ENCODE measurements around the gene MYT1.
"Not testable (repeated sequence)": the region's sequence is repeated elsewhere in the genome, so short reads cannot be mapped to it uniquely, and the experiment has no call there.

MYT1 gene

DNA sequence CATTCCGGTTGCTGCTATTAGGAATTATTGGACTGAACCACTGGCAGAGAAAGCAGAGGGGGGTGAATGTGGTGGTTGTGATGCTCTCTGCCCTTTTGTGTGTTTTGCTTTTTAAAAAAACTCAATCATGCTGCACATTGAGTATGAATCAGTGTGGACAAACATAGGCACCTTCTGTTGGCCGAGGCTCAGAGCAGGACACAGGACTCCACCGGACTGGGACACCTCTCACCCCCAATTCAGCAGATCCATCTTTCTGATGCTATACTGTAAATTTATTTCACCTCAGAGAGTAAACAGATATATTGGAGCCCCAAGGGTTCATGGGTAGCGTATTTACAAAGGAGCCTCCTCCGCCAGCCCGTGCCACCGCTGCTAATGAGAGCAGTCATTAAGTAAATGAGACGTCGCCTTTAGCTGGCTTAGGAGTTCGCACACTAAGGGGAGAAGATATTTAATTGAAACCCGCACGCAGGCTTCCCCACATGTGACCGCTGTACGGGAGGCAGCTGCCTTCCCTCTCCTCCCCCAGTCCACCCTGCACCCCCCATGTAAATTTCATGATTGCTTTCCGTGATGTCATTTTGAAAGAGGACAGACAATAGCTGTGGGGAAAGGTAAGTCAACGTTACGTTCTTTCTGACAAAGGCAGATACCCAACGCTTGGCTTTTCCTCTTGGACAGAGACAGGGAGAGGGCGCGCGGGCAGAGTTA lies at the start of gene MYT1:
Gene MYT1, plus strand, starts transcription at position 330 of the 714 bp plus-strand sequence. CDS start 34,410 bp downstream, outside the sequence.
- no peak within 1 kb of the TSS for H3K4me3 ChIP-seq (ENCODE audit: low read depth, low read length)

DNA sequence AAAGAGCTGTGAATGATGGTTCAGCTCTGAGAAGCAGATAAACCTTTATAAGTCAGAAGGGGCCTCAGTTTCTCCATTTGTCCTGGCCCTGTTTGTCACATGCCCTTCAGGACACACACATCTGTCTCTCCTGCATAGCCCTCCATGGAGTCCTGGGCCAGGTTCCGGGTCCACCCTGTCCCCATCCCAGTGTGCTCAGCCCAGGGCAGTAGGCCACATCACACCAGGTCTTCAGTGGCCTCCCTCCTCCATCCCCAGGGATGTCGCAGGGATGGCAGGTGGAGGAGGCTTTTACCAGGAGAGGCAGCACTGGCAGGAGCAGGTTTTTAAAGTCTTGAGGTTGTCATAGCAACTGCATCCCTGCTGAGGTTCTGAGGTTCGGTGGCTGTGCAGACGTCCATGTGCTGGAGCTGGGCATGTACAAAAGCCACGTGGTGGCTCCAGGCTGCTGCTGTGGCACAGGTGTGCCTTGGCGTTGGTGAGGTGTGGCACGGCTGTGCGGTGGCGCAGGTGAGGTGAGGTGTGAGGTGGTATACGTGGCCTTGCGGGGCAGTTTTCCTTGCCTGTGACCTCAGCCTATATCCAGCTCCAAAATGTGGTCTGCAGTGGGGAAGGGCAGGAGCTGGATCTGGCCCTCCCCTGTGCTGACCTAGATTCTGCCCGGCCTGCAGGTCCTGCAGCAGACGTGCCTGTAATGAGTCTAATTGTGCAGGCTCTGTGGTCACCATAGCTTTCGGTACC lies 48.9 kb upstream of the MYT1 start:
- H3K4me3 ChIP-seq (ENCODE audit: low read depth, low read length): no peak overlapping the region

DNA sequence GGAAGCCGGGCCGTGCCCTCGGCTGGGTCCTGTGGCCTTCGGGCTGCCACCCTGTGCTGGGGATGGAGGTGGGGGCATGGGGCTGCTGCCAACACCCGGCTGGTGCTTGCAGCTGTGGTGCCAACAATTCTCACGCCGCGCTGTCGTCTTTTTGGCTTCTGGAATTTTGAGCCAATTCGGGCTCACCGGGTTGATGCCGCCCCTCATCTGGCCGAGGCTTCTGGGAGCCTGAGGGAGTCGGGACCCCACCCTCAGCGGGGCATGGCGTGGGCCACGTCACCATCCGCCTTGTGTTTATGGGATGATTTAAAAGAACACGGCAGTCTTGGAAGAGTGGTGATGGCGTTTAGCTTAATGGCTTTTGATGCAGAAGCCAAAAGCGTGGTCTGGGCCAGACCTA lies 48.2 kb upstream of the MYT1 start:
- H3K4me3 ChIP-seq (ENCODE audit: low read depth, low read length): no peak overlapping the region

DNA sequence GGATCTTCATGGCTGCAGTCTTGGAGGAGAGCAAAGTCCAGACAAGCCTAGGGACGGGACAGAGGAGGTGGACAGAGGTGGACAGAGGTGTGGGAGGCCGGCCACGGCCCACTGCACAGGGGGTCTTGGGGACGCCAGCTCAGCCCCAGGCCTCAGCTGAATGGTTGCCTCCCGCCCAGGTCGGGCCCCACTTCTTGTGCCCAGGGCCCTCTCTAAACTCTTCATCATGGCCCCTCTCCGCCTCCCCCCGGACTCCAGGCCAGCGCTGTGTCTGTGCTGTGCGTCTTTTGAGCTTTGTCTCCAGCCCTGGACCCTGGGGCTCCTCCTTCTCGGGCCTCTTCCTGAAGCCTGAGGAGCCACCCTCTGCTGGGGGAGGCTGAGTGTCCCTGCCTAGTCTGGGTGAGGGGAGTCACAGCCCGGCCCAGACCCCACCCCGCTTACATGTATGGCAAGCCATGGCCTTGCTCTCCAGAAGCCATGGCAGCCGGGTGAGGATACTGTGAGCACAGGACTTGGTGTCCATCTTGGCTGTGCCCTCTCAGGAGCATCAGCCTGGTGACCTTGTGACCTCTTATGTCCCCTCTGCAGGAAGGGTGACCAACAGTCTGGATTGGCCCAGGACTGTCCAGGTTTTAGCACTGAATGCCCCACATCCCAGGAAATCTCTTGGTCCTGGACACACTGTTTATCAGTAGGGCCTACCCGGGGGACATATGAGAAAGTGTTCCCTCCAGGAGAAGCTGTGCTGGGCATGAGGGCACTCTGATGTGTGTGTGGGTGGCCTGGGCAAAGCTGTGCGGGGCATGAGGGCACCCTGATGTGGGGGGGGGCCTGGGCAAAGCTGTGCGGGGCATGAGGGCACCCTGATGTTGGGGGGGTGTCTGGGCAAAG lies 47.5 kb upstream of the MYT1 start:
- H3K4me3 ChIP-seq (ENCODE audit: low read depth, low read length): no peak overlapping the region

DNA sequence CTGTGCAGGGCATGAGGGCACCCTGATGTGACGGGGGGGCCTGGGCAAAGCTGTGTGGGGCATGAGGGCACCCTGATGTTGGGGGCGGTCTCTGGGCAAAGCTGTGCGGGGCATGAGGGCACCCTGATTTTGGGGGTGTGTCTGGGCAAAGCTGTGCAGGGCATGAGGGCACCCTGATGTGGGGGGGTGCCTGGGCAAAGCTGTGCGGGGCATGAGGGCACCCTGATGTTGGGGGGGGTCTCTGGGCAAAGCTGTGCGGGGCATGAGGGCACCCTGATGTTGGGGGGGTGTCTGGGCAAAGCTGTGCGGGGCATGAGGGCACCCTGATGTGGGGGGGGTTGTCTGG lies 46.8 kb upstream of the MYT1 start:
- not testable (repeated sequence) for H3K4me3 ChIP-seq (ENCODE audit: low read depth, low read length)

DNA sequence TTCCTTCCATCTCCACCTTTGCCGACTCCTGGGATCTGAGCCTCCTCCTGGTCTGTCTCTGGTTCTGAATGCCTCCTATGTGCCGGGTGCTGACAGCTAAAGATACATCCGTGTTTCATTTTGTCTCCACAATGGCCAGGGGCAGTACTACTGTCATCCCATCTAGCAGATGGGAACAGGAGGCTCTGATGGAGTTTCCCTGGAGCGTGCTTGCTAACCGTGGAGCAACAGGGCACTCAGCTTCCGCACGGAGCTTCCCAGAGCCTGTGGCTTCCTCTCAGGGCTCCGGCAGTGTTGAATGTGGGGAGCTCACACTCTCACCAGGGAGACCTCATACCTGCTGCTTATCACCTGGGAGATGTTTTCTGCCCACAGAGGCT lies 45.0 kb upstream of the MYT1 start:
- no peak overlapping the region for H3K4me3 ChIP-seq (ENCODE audit: low read depth, low read length)

DNA sequence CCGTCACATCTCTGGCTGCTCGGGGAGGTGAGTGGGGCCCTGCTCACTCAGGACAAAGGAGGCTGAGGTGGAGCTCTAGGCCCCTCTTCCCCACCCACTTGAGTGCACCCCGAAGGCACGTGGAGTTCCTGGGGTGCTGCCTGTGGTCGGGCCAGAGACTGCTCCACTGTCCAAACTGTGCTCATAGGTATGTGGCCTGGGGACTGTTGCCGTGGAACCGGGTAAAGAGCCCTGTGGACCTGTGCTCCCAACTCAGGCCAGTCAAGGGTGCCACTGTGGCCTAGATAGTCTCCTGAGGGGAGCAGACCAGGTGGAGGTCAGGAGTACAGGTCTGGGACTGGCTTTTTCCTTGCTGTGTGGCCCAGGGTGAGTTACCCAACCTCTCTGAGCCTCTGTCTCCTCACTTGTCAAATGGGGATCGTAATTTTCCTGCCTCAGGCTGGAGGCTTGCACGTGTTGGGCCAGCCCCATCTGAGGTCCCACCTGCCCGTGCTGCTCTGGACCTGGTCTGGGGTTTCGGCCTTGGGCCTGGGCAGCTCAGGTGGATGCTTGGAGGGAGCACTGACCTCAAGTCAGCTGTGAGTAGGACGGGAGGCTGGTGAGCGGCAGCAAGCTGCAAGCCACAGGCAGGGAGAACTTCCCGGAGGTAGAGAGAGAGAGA lies 44.4 kb upstream of the MYT1 start:
- H3K4me3 ChIP-seq (ENCODE audit: low read depth, low read length): no peak overlapping the region

DNA sequence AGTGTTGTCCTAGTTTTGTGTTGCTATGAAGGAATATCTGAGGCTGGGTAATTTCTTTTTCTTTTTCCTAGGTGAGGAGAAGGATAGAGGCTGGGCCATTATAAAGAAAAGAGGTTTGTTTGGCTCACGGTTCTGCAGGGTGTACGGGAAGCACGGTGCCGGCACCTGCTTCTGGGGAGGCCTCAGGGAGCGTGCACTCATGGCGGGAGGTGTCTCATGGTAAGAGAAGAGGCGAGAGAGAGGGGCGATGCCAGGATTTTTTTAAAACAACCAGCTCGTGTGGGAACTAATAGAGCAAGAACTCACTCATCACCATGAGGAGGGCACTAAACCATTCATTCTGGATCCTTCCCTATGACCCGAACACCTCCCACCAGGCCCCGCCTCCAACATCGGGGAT lies 42.7 kb upstream of the MYT1 start:
- H3K4me3 ChIP-seq (ENCODE audit: low read depth, low read length): no peak overlapping the region

DNA sequence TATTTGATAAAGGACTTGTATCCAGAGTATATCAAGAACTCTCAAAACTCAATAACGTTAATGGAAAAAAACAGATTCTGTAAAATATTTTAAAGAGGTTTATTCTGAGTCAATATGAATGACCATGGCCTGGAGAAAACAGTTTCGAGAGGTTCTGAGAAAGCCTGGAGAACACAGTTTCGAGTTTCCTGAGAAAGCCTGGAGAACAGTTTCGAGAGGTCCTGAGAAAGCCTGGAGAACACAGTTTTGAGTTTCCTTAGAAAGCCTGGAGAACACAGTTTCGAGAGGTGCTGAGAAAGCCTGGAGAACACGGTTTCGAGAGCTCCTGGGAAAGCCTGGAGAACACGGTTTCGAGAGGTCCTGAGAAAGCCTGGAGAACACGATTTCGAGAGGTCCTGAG lies 41.3 kb upstream of the MYT1 start:
- not testable (repeated sequence) for H3K4me3 ChIP-seq (ENCODE audit: low read depth, low read length)

DNA sequence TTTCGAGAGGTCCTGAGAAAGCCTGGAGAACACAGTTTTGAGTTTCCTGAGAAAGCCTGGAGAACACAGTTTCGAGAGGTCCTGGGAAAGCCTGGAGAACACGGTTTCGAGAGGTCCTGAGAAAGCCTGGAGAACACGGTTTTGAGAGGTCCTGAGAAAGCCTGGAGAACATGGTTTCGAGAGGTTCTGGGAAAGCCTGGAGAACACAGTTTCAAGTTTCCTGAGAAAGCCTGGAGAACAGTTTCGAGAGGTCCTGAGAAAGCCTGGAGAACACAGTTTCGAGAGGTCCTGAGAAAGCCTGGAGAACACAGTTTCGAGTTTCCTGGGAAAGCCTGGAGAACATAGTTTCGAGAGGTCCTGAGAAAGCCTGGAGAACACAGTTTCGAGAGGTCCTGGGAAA lies 40.7 kb upstream of the MYT1 start:
- H3K4me3 ChIP-seq (ENCODE audit: low read depth, low read length): not testable (repeated sequence)

DNA sequence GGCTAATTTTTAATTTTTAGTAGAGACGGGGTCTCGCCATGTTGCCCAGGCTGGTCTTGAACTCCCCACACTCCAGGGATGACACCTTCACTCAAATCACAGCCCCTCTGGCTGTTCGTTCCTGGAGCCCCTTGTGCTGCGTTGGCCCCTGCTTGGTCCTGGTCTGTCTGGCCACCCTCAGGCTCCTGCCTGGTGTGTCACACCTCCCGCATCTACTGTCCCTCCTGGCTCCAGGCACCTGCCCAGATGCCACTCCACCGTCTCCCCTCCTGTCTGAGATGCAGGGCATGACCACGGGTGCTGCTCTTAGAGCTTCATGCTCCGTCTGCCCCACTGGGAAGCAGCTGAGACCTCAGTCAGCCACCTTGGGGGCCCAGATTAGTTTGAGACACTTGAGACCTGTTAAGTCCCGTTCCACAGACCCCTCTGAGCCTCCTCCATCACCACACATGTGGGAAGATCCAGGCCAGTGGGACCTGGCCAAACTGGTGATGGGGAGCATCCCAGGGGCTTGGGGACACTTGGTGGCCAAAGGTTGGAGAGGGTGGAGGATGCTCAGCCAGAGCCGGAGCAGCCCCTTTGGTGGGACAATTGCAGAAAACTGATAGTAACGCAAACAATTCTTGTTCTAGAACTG lies 35.0 kb upstream of the MYT1 start:
- H3K4me3 ChIP-seq (ENCODE audit: low read depth, low read length): no peak overlapping the region

DNA sequence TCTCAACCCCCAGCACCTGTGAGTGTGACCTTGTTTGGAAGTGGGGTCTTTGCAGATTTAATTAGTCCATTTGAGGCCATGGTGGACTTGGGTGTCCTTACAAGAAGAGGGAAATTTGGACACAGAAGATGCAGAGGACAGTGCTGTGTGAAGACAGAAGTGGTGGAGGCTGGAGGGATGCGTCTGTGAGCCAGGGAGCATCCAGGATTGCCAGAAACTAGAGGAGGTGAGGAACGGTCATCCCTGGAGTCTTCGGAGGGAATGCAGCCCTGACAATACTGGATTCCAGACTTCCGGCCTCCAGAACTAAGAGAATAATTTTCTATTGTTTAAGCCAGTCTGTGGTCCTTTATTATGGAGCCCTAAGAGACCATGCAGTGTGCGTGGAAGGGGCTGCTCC lies 34.0 kb upstream of the MYT1 start:
- no peak overlapping the region for H3K4me3 ChIP-seq (ENCODE audit: low read depth, low read length)

DNA sequence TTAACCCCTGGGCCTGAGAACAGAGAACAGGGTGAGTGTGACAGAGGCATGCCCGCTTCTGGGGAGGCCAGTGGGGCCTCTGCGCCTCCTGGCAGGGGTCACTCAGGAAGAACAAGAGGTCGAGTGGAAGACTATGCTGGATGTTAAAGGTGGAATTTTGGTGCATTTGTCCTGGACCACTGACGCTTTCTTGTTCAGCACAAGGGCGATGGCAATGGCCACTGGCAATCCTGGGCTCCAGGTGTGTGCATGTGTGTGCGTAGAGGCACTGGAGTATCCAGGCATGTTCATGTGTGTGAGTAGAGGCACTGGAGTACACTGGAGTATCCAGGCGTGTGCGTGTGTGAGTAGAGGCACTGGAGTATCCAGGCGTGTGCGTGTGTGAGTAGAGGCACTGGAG lies 33.4 kb upstream of the MYT1 start:
- no peak overlapping the region for H3K4me3 ChIP-seq (ENCODE audit: low read depth, low read length)

DNA sequence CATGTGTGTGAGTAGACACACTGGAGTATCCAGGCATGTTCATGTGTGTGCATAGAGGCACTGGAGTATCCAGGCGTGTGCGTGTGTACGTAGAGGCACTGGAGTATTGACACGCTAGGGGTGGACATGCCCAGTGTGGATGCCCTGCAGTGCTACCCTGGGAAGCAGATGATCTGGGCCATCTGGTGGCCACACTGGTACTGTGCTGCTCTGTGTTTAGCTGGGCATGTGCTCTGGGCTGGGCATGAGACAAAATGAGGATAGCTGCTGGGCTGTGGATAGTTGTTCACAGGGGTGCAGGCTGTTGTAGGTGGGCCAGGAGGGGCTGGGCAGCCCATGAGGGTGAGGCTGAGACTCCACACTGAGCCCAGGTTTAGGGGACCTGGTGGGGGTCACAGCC lies 32.8 kb upstream of the MYT1 start:
- no peak overlapping the region for H3K4me3 ChIP-seq (ENCODE audit: low read depth, low read length)

DNA sequence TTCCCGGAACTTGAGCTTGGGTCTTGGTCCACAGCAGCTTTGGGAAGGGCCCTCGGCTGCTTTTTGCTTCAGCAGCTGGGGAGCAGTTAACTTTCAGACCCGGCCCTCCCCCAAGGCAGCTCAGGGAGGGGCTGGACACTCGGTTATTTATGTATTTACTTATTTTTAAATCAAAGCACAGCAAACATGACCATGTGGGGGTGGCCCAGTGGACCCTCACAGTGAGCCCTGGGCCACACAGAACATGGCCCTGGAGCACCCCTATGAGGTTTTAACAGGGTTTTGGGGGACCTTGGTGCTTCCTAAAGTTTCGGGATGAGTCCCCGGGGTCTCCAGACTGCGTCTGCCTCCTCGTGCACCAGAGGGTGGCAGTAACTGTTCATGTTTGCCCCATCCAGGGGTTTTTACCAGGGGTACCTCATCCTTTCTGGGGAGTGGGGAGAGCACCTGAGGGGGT lies 30.3 kb upstream of the MYT1 start:
- no peak overlapping the region for H3K4me3 ChIP-seq (ENCODE audit: low read depth, low read length)

DNA sequence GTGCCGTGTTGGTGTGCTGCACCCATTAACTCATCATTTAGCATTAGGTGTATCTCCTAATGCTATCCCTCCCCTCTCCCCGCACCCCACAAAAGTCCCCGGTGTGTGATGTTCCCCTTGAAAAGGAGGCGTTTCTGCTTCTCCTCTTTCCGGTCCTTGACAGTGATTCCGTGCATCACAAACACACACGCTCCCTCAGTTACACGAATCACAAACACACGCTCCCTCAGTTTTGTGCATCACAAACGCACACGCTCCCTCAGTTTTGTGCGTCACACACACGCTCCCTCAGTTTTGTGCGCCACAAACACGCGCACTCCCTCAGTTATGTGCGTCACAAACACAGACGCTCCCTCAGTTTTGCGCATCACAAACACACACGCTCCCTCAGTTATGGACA lies 29.5 kb upstream of the MYT1 start:
- H3K4me3 ChIP-seq (ENCODE audit: low read depth, low read length): not testable (repeated sequence)

DNA sequence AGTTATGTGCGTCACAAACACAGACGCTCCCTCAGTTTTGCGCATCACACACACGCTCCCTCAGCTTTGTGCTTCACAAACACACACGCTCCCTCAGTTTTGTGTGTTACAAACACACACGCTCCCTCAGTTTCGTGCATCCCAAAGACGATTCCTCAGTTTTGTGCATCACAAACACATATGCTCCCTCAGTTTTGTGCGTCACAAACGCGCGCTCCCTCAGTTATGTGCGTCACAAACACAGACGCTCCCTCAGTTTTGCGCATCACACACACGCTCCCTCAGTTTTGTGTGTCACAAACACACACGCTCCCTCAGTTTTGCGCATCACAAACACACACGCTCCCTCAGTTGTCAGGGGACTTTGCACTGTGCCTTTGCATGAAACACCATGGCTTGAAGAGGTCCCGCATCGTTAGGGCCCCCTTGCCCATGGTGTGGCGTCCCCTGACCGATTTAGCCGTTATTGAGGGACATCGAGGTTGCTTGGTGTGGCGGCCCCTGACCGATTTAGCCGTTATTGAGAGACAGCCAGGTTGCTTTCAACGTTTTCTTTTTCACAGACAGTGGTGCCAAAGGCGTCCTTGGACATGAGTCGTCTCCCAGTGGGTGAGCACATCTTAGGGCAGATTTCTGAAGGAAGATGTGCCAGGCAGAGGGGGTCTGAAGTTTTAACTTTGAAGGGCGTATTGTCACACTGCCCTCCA lies 28.1 kb upstream of the MYT1 start:
- H3K4me3 ChIP-seq (ENCODE audit: low read depth, low read length): no peak overlapping the region

DNA sequence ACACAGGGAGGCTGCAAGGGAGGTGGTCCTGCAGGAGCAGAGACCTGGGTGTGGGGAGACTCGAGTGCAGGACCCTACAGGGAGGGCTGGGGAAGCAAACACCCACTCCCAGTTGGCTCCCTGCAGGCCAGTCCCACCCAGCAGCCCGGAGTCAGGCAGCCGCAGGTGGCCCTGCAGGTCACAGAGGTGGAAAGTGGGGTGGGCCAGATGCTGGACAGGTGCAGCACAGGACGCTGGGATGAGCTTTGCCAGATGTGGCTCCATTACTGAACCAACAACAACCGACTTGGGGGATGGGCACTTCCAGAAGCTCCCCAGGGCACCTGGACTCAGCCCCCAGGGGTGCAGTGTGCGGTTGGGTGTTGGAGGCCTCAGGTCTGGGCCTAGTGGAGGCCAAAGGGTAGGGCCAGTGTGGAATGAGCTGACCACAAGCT lies 26.6 kb upstream of the MYT1 start:
- H3K4me3 ChIP-seq (ENCODE audit: low read depth, low read length): no peak overlapping the region

DNA sequence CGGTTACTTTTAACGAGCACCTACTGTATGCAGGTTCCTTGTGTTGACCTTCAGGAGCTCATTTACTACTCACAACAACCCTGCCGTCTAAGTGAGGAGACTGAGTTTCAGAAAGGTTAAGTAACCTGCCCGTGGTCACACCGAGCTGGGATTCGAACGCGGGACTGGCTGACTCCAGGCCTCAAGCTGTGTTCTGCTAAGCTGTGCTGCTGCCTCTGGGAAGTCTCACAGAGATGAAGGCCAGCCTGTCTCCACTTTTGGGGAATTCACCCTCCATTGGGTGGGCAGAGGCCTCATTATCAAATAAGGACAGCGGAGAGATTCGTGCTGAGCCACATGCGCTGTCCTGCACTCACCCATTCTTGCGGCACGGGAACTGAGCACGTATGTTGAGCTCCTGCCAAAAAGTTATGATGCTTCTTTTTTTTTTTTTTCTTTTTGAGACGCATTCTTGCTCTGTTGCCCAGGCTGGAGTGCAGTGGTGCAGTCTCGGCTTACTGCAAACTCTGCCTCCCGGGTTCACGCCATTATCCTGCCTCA lies 25.9 kb upstream of the MYT1 start:
- H3K4me3 ChIP-seq (ENCODE audit: low read depth, low read length): no peak overlapping the region

Data from iPS-11a (cell line).